Inferior parietal cortex (tissue), 1 donor: ENCODE results near the gene KLHL14.

Experiments used
- DNase-seq: peaks from one replicate; pipeline ENCODE4 v3.0.0-alpha.2; 2016; ENCODE audit errors: extremely low spot score

KLHL14 gene

DNA sequence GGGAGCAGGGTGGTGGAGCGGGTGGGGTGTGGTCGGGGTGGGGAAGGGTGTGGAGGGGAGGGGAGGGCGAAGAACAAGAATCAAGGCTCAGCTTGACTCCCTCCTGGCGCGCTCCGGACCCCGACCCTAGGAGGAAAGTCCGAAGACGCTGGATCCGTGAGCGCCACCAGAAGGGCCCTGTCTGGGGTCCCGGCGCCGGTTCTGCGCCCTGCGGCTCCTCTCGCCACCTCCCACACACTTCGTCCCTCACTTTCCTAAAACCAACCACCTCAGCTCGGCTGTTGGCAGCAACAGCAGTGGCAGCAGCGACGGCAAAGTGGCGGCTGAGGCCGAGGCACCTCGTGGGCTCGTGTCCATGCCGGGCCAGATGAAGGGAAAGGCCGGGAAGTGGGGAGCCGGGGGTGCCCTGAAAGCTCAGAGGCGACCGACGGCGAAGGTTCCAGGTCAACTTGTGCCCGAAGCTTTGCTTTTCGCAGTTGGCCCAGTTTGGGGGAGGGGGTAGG, 2.1 kb downstream of the KLHL14 start:
- no peak for DNase-seq

DNA sequence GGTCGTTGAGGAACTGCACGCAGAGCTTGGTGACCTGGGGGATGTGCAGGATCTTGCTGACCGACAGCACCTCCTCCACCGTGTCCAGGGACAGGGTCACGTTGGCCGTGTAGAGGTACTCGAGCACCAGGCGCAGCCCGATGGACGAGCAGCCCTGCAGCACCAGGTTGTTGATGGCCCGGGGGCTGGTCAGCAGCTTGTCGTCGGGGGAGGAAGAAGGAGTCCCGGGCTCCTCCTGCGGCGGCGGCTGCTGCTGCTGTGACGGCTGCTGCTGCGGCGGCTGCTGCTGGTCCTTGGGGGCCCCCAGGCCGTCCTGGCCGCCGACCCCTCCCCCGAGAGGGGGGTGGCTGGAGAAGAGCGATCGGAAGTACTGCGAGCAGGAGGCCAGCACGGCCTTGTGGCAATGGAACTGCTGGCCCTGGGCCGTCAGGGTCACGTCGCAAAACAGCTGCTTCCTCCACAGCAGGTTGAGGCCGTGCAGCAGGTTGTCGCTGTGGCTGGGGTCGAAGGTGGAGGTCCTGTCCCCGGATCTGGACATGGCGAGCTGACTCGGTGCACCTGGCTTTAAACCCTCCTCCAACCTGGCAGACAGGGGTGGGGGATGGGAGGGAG, 2.7 kb downstream of the KLHL14 start:
- no peak for DNase-seq

- DNase-seq, result no peak
Measured at GRCh38 chr18:32769586-32770053, 3.2 kb downstream of the KLHL14 start.

DNA sequence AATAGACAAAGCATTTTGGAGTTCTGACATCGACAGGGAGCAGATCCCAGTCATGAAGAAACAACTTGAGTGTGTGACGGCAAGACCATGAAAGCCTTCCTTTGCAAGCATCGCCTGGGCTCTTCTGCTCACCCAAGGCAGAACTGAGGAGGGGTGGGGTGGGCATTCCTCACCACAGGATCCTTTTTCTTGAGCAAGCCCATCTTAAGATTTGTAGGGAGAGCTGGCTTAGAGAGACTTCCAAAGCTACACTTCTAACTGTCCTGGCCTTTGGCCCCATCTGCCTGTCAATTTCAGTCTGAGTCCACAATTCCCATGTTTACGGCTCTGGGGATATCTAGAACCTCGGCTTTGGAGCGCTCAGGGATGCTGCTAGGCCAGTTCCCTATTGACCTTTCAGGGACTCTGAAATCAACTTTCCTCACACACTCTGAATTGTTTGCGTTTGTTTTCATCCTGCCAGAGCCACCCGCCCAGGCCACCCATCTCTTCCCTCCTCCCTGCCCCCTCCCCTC, 3.7 kb downstream of the KLHL14 start:
- DNase-seq, result no peak

GRCh38 chr18:32767400-32767799, 5.4 kb downstream of the KLHL14 start:
- DNase-seq, result no peak

DNA sequence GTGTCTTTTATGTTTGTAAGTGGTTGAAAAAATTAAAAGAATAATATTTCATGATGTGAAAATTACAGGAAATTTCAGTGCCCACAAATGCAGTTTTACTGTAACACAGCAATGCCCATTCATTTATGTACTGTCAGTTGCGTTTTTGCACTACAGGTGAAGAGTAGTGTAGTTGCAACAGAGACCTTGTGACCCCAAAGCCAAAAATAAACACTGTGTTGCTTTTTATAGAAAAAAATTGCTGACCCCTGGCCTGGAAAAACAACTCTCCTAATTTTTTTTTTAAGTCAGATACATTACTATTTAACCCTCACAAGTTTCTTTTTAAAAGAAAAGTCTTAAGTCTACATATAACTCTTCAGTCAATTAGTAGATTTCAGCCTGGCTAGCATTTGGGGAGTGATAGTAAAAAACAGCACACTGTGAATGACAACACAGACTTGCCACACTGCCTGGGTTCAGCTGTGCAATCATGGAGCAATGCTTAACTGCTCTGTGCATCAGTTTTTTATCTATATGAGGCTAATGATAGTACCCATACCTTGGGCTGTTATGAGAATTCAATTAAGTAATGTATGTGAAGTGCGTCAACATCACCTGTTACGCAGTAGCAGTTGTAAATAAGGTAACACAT, 8.1 kb downstream of the KLHL14 start:
- DNase-seq, result no peak

GRCh38 chr18:32763293-32763692, 9.5 kb downstream of the KLHL14 start:
- DNase-seq, result no peak

DNA sequence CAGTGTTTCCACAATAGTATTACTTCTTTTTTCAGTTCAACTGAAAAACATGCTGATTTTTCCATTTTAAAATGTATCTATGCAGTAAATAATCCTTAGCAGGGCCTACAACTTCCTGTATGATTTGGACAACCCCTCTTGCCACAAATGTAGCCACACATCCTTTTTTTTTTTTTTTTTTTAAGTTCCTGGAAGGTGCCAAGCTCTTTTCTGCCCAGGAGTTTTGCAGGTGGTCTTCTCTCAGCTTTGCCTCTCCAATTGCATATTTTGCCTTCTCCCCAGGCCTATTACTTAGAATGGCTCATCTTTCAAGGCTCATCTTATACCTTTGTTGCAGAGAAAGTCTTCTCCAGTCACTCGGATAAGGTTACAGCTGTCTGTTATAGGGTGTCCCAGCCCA, 11.6 kb downstream of the KLHL14 start:
- no peak for DNase-seq

GRCh38 chr18:32760391-32760790, 12.4 kb downstream of the KLHL14 start:
- DNase-seq, result no peak

DNA sequence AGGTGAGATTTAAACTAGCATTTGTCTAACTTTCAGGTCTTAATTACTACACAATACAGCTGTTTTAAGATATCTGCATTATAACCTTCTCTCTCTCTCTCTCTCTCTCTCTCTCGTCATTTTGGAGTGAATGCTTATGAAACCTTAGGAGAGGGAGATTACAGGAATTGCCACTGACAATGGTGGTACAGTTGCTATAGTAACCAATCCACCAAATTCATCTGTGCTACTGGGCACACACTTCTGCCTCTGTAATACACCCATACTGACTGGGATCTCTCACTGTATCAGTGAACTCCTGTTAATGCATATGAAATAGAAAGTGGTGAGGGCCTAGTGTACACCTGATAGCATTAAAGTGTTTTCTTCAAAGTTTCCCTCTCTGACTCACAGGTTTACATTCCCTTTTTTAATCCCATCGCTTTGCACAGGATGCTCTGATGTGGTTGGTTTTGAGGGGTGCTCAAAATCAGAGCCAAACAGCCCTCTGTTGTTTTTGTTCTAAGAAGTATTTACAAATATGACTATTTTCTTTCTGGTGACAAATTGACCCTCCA, 13.1 kb downstream of the KLHL14 start:
- DNase-seq, result no peak

- no peak for DNase-seq
Measured at GRCh38 chr18:32754508-32755263, 18.1 kb downstream of the KLHL14 start.

GRCh38 chr18:32753656-32754260, 19.1 kb downstream of the KLHL14 start:
- no peak for DNase-seq

DNA sequence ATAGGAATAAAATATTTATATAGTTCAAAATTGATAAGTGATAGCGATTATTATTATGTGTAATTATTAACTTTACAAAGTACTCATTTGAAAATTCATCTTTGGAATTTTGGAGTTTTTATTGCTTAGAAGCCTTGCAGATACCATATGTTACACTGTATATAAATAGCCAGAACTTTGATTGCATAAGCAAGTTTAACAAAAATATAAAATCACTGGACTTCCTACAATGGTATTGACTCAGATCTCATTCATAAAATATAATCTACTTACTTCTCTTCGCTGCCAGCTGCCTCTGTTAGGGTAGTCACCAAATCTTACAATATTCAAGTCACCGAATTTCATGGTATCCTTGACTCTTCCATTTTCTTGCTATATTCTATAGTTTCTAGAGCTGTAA, 22.5 kb downstream of the KLHL14 start:
- DNase-seq, result peak; percentile 50

- no peak for DNase-seq
Measured at GRCh38 chr18:32749809-32750208, 23.0 kb downstream of the KLHL14 start.

DNA sequence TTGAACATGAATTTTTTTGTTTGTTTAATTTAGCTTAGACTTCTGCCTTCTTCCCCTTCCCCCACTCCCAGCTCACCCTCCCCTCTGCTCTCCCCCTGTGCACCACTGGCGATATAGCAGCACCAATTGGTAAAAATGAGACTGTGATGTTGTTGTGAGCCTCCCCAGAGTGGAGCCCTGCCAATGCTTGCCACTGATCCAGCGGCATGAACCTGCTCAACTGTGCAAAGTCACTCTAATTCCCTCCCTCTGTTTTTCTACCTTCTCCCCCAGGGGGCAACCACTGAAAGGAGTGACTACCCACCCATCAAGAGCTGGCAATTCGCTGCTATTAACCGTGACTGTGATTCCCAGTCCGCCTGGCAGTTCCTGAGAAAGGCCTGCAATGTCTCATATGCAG, 30.2 kb downstream of the KLHL14 start:
- no peak for DNase-seq

DNA sequence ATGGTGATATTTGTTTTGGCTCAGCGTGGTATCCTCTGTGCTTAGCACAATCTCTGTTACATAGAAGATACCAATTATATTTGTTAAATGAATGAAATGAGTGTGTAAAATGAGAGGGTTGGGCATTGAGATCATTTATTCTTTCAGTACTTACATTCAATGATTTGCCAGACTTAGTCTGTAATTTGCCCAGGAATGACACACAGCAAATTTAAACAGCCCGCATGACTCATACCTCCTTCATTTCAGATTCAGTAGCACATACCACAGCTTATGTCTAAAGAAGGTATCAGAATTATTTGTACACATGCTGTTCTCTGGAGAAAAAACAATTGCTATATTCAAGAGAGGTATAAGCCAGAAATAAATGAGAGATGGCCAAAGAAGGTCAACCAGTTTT, 37.0 kb downstream of the KLHL14 start:
- DNase-seq, result peak; percentile 15

- no peak for DNase-seq
Measured at GRCh38 chr18:32734442-32734841, 38.4 kb downstream of the KLHL14 start.

DNA sequence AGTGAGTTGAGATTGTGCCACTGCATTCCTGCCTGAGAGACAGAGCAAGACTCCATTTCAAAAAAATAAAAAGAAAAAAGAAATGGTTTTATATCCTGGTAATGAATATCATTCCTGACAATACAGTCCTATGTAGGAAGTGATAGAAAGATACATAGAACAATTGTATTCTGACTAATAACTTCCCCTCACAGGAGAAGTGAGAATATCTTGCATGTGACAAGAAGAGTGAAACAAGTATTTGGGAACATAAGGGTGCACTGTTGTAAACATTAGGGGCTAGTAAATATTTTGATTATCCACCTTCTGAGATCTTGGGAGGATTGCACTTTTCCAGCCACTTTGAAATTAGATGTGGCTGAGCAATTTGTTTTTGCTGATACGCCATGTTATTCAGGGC, 40.7 kb downstream of the KLHL14 start:
- no peak for DNase-seq

DNA sequence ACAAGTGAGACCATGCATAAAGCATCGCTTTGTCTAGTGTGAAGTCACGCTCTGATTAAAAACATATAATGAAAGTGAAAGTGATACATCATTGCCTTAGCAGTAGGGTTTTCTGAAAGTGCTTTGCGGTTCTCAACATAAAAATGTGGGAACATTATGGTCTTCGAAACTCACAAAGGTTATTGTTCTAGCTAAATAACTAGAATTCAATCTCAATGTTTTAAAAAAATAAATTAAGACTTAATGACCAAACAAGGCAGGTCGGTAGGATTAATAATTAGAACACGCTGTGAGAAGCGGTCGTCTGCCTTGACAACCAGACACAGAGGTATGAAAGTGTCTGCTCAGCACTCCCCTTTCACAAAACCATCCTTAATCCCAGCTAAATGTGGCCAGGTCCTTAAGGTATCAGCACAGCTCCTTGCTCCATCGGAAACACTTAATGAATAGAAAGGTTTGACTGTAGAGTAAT, 42.2 kb downstream of the KLHL14 start:
- no peak for DNase-seq

- DNase-seq, result no peak
Measured at GRCh38 chr18:32730068-32730467, 42.8 kb downstream of the KLHL14 start.

DNA sequence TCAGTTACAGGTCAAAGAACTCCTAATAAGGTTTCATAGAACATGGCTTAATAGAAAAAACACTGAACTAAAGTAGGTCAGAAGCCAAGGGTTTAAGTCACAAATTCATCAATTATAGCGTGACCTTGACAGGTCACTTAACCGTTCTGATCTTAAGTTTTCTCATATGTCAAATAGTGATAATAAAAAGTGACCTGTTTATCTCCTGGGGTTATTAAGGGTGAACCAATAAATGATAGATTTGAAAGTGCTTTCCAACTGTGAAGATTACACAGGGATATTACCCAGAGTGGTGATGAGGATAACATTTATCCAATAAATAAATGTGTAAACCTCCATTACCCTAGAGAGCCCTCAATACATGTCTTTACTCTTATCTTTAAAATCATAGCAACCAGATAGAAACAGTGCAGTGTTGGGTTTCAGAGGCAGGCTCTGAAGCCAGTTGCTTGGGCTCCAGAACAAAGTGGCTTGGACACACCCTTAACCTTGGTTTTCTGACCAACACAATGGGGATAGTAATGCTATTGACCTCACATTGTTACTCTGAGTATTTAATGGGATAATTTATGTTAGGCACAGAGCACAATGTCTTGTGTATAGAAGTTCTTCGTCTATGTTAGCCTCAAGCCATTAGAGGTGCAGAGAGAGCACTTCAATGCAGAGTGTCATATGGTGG, 48.6 kb downstream of the KLHL14 start:
- DNase-seq, result no peak
